Upper lobe of left lung (tissue), 4 donors: Measurements from ENCODE around the gene SLC35G3.

Experiments used
- CTCF ChIP-seq, 6 experiments: fragments of 450-650 bp in 4 of 6; fragments of 200-600 bp in 2 of 6; sonication (generic) in 2 of 6; IDR thresholded peaks; one replicate each; pipeline ENCODE4 v1.5.1; 2016 to 2019; ENCODE audit warnings: antibody characterized with exemption in 6 of 6
- EP300 ChIP-seq, 4 donors: sonication (generic); formaldehyde crosslinking; IDR thresholded peaks; one replicate each; pipeline ENCODE4 v1.5.1; 2017; ENCODE audit warnings: antibody characterized with exemption in 4 of 4, control low read depth in 2 of 4
- POLR2A ChIP-seq, 4 donors: fragments of 450-650 bp; IDR thresholded peaks; one replicate each; pipeline ENCODE4 v1.5.1; 2016 to 2017; ENCODE audit warnings: antibody characterized with exemption in 4 of 4, mild to moderate bottlenecking in 2 of 4
- POLR2AphosphoS5 ChIP-seq, 2 donors: sonication (generic); formaldehyde crosslinking; IDR thresholded peaks; one replicate each; pipeline ENCODE4 v1.5.1; 2017; ENCODE audit warnings: antibody characterized with exemption in 2 of 2

GRCh38 chr17:35183332-35183731 lies 10.9 kb downstream of the SLC35G3 start:
- TF ChIP-seq CTCF (IDR thresholded peaks at IDR 0.05) (no peak), POLR2A (IDR thresholded peaks at IDR 0.05) (no peak), POLR2AphosphoS5 (IDR thresholded peaks at IDR 0.05) (no peak), EP300 (IDR thresholded peaks at IDR 0.05) (no peak)
